ENCODE measurements around the gene MDP1. TPM values are rescaled to one million over a fixed set of nuclear protein-coding genes. Genes with fewer than 3 reads are reported as not detected.
"Not testable (repeated sequence)": the region's sequence is repeated elsewhere in the genome, so short reads cannot be mapped to it uniquely, and the experiment has no call there.

Gene MDP1
- total RNA-seq, 1 donor: 23.2 TPM

DNA sequence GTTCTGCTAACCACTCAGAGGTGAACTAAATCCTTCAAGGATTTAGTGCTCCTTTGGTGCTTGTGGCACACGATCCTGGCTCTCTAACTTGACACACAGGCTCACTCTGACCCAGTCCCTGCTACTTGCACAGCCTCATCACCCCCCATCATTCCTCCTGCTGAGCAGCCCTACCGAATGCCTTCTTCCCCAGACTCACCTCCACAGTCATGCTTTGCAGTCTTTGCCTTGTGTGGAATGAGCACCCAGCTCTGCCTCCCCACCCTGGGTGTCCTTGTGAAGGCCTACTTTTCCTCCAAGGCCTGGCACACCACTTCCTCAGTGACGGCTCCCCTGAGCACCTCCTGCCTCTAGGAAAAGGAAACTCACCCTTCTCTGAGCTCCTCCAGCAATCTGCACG is 34.5 kb upstream of the MDP1 start:
- DNase-seq (ENCODE audit: low read depth): no peak
- TF ChIP-seq, protein P1, sequence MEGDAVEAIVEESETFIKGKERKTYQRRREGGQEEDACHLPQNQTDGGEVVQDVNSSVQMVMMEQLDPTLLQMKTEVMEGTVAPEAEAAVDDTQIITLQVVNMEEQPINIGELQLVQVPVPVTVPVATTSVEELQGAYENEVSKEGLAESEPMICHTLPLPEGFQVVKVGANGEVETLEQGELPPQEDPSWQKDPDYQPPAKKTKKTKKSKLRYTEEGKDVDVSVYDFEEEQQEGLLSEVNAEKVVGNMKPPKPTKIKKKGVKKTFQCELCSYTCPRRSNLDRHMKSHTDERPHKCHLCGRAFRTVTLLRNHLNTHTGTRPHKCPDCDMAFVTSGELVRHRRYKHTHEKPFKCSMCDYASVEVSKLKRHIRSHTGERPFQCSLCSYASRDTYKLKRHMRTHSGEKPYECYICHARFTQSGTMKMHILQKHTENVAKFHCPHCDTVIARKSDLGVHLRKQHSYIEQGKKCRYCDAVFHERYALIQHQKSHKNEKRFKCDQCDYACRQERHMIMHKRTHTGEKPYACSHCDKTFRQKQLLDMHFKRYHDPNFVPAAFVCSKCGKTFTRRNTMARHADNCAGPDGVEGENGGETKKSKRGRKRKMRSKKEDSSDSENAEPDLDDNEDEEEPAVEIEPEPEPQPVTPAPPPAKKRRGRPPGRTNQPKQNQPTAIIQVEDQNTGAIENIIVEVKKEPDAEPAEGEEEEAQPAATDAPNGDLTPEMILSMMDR (IDR thresholded peaks at IDR 0.05; ENCODE audit: insufficient read depth, low read length): no peak
- H3K4me3 ChIP-seq (ENCODE audit: low read depth, low read length): no peak overlapping the region

DNA sequence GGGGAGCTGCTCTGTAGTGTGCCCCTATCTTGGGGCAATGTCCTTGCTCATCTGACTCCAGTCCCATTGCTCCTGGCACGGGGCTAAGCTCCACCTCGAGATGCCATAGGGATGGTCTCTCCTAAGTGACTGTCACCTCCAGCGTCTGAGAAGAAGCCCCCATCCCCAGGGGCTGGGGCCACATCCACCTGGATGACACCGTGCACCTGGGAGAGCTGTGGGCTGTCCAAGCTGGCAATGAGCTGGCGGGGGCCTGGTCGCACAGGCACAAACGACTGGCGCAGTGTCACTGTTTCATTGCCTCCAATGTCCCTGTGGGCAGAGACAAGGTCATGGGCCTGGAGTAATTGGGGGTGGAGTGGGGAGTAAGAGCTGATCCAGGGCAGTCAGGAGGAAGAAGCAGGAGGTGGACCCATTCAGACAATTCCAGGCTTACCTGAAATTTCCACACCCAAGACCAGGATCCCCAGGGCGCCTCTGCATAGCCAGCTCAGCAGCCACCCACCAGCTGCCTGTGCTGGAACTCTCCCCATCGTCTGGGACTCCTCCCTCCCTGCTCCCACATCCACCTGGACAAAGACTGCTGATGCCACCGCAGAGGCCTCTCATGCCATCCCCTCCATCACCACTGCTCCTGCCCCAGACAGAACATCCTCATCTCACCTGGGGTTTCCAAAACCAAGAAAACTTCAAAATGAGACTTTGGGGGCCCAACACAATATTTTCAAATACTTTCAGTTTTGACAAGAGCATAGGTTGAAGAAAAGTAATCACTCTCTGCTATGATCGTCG is 33.6 kb upstream of the MDP1 start:
- TF ChIP-seq, protein P1 (IDR thresholded peaks at IDR 0.05; ENCODE audit: insufficient read depth, low read length): no peak
- no peak overlapping the region for H3K4me3 ChIP-seq (ENCODE audit: low read depth, low read length)
- DNase-seq (ENCODE audit: low read depth): no peak

DNA sequence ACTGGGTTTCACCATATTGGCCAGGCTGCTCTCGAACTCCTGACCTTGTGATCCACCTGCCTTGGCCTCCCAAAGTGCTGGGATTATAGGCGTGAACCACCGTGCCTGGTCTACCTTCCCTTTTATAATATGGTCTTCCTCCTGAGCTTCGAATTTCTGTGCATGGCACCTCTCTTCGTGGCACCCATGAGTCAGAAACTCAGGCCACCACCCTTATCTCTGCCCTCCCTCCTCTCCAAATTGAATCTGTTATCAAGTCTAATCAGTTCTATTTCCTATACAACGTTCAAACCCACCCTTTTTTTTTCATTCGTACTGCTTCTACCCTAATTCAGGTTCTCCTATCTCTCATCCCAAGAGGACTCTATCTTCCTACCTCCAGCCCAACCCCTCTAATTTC is 31.6 kb upstream of the MDP1 start:
- H3K4me3 ChIP-seq (ENCODE audit: low read depth, low read length): no peak overlapping the region
- DNase-seq (ENCODE audit: low read depth): no peak
- TF ChIP-seq, protein P1 (IDR thresholded peaks at IDR 0.05; ENCODE audit: insufficient read depth, low read length): no peak

DNA sequence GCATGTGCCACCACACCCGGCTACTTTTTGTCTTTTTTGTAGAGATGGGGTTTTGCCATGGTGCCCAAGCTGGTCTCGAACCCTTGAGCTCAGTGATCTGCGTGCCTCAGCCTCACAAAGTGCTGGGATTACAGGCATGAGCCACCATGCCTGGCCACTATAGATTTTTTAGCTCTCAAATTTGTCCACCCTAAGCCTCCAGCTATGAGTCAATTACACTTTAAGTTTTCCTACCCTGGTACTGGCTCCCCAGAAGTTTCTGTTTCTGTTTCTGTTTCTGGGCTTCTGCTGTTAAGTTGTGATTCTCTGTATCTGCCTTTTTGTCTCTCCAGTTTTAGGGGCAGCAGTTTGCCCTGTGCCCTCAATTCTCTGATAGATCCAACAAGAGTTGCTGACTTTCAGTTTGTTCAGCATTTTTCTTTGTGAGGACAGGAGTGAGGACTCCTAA is 30.9 kb upstream of the MDP1 start:
- TF ChIP-seq, protein P1 (IDR thresholded peaks at IDR 0.05; ENCODE audit: insufficient read depth, low read length): no peak
- no peak overlapping the region for H3K4me3 ChIP-seq (ENCODE audit: low read depth, low read length)
- no peak for DNase-seq (ENCODE audit: low read depth)

DNA sequence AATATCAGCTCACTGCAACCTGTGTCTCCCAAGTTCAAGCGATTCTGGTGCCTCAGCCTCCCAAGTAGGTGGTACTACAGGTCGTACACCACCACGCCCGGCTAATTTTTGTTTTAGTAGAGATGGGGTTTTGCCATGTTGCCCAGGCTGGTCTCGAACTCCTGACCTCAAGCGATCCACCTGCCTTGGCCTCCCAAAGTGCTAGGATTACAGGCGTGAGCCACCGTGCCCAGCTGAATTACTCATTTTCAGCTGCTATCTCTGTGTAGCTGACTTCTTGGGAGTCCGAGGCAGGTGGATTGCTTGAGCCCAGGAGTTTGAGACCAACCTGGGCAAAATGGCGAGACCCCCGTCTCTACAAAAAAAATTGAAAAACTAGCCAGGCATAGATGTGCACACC is 29.5 kb upstream of the MDP1 start:
- DNase-seq (ENCODE audit: low read depth); H3K4me3 ChIP-seq (ENCODE audit: low read depth, low read length): not testable (repeated sequence)

- no peak for DNase-seq (ENCODE audit: low read depth)
- TF ChIP-seq, protein P1 (IDR thresholded peaks at IDR 0.05; ENCODE audit: insufficient read depth, low read length): no peak
- peak overlapping the region; percentile 96 for H3K4me3 ChIP-seq (ENCODE audit: low read depth, low read length)
These were observed 27.5 kb upstream of the MDP1 start for GRCh38 chr14:24243336-24243836.

GRCh38 chr14:24241829-24242443 is 26.1 kb upstream of the MDP1 start:
- peak; percentile 90 for DNase-seq (ENCODE audit: low read depth)
- TF ChIP-seq, protein P1 (IDR thresholded peaks at IDR 0.05; ENCODE audit: insufficient read depth, low read length): peak; percentile 59
- peak overlapping the region; percentile 96 for H3K4me3 ChIP-seq (ENCODE audit: low read depth, low read length)
